Measurements from ENCODE around the gene MUC5B.

DNA sequence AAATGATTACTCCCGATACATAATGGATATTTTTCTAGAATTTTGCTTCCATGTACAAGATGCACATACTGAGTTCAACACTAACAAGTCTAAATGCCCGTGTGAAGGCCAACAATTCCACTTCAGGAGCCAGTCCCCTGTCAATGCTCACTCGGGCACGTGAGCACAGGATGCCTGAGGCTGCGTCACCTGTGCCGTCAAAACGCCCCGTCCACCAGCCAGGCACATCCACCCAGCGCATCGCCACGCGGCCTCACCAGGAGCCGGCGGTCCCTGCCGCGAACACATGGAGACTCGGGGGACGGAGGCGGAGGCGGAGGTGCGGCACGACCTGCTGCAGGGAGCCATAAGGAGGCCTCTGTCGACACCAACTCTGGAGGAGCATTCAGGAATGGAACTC is 76.8 kb downstream of the MUC5B start:
- TF ChIP-seq POLR2A (IDR thresholded peaks at IDR 0.05; ENCODE audit: low read depth, low read length) (no peak), POLR2AphosphoS5 (IDR thresholded peaks at IDR 0.05; ENCODE audit: low read depth, low read length) (no peak)
